ENCODE results near the gene AARS1.
"Not testable (repeated sequence)": the region's sequence is repeated elsewhere in the genome, so short reads cannot be mapped to it uniquely, and the experiment has no call there.

- not testable (repeated sequence) for TF ChIP-seq ZNF274 (IDR thresholded peaks at IDR 0.05; ENCODE audit: low read depth, low read length); SUZ12 (IDR thresholded peaks at IDR 0.05; ENCODE audit: extremely low read depth, insufficient read depth, insufficient read length); YY1 (IDR thresholded peaks at IDR 0.05; ENCODE audit: insufficient read depth, insufficient read length)
These were observed 63.9 kb downstream of the AARS1 start for GRCh38 chr16:70225430-70225829.

All from NT2/D1 (cell line).